Coronary artery (tissue), 2 donors: ENCODE data around the gene TAOK1.
A peak's percentile ranks its signal among the peaks of the same experiment; 100 is the strongest.

Experiments
- DNase-seq: peaks from one replicate; pipeline ENCODE4 v3.0.0-alpha.2; 2017; ENCODE audit warnings: low spot score
- H3K27ac ChIP-seq, 2 donors: fragments of 200-600 bp; sonication (generic); one replicate each; pipeline ENCODE4 v1.5.1; 2016 to 2019
- H3K4me3 ChIP-seq: fragments of 200-600 bp; sonication (generic); 2 replicates; pipeline ENCODE4 v1.5.1; 2016; ENCODE audit warnings: mild to moderate bottlenecking, moderate library complexity
- CTCF ChIP-seq: fragments of 200-600 bp; sonication (generic); IDR thresholded peaks from one replicate; pipeline ENCODE4 v1.5.1; 2019; ENCODE audit warnings: antibody characterized with exemption

TAOK1 gene

GRCh38 chr17:29409963-29410362 lies 19.8 kb downstream of the TAOK1 start:
- TF ChIP-seq CTCF: no peak
- no peak overlapping the region for H3K27ac ChIP-seq
- no peak overlapping the region for H3K4me3 ChIP-seq

GRCh38 chr17:29412780-29413565 lies 22.8 kb downstream of the TAOK1 start:
- Histone ChIP-seq H3K4me3 (no peak overlapping the region), H3K27ac (peak overlapping the region in 1 of 2 donors; percentile 24)
- DNase-seq: no peak
- no peak for TF ChIP-seq CTCF

More at GRCh38 chr17:29409963-29410362, 19.8 kb downstream of the TAOK1 start:
- DNase-seq: no peak

- TF ChIP-seq CTCF: no peak
- no peak for DNase-seq
- Histone ChIP-seq H3K4me3 (no peak overlapping the region), H3K27ac (no peak overlapping the region)
Measured at GRCh38 chr17:29420128-29420527, 30.0 kb downstream of the TAOK1 start.

GRCh38 chr17:29430275-29430674 lies 40.1 kb downstream of the TAOK1 start:
- H3K4me3 ChIP-seq: no peak overlapping the region
- H3K27ac ChIP-seq: no peak overlapping the region
- DNase-seq: no peak
- TF ChIP-seq CTCF: no peak

- no peak for DNase-seq
- TF ChIP-seq CTCF: no peak
- H3K27ac ChIP-seq: no peak overlapping the region
- H3K4me3 ChIP-seq: no peak overlapping the region
Measured at GRCh38 chr17:29433541-29433940, 43.4 kb downstream of the TAOK1 start.

GRCh38 chr17:29434550-29434949 lies 44.4 kb downstream of the TAOK1 start:
- Histone ChIP-seq H3K27ac (no peak overlapping the region), H3K4me3 (no peak overlapping the region)
- DNase-seq: no peak
- no peak for TF ChIP-seq CTCF

- no peak for DNase-seq
- no peak overlapping the region for H3K4me3 ChIP-seq
- no peak for TF ChIP-seq CTCF
- no peak overlapping the region for H3K27ac ChIP-seq
Measured at GRCh38 chr17:29442451-29442850, 52.3 kb downstream of the TAOK1 start.
